Lower leg skin (tissue), 4 donors: Measurements from ENCODE around the gene SLC1A7. TPM values are rescaled to one million over a fixed set of nuclear protein-coding genes. Genes with fewer than 3 reads are reported as not detected.
A peak's percentile ranks its signal among the peaks of the same experiment; 100 is the strongest.

Experiments
- DNase-seq, 2 donors: peaks; one replicate each; pipeline ENCODE4 v3.0.0-alpha.2; 2019; ENCODE audit warnings: low spot score in 2 of 2
- H3K4me3 ChIP-seq: fragments of 200-600 bp; sonication (generic); 2 replicates; pipeline ENCODE4 v1.5.1; 2017; ENCODE audit warnings: mild to moderate bottlenecking, low read depth; ENCODE audit not compliant: poor library complexity, severe bottlenecking
- CTCF ChIP-seq, 3 donors: fragments of 450-650 bp; IDR thresholded peaks; one replicate each; pipeline ENCODE4 v1.5.1; 2016; ENCODE audit warnings: antibody characterized with exemption in 3 of 3, mild to moderate bottlenecking in 3 of 3, moderate library complexity in 2 of 3
- POLR2A ChIP-seq, 2 donors: fragments of 450-650 bp; IDR thresholded peaks; one replicate each; pipeline ENCODE4 v1.6.1; 2016 to 2017; ENCODE audit warnings: antibody characterized with exemption in 2 of 2, mild to moderate bottlenecking in 1 of 2, moderate library complexity in 1 of 2
- WGBS, 2 donors: methylation state at CpG; one replicate each; pipeline ENCODE4 v1.1.5; 2018; 5-methylcytosine and 5-hydroxymethylcytosine counted together
- intact Hi-C: fragments of 100-400 bp; cut with DNase I; formaldehyde crosslinking; loops from one replicate; pipeline ENCODE4 v1.15.0; 2023; ENCODE audit warnings: low total_unique reads
- total RNA-seq, 4 donors: library from RNA; depleted of rRNA; stranded (reverse); fragments of >200 nt; gene quantifications; one replicate each; pipeline ENCODE4 v1.1.0, GENCODE V29; 2016

The SLC1A7 gene
- total RNA-seq, 4 donors from 2014 or later: not detected

- WGBS, 2 donors: 73% methylated on average over 9 of the region's 9 CpGs
- peak in 1 of 2 donors; percentile 29 for DNase-seq
- intact Hi-C loops: no loop called here
- H3K4me3 ChIP-seq: no peak overlapping the region
- TF ChIP-seq POLR2A (IDR thresholded peaks at IDR 0.05): no peak
Observed at GRCh38 chr1:53130878-53131589, 11.4 kb downstream of the SLC1A7 start.

DNA sequence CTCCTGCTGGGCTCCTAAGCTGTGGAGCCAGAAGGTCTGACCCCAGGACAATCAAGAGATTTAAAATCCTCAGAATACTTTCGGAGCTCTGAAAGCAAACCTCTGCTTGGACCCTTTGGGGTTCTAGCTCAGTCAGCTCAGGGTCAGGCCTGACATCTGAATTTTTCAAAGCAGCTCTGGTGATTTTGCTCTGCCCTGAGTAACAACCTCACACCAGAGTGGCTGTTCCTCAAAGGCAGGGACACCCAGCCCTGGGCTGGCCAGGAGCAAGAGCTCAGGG lies 11.9 kb downstream of the SLC1A7 start:
- TF ChIP-seq CTCF (IDR thresholded peaks at IDR 0.05) (no peak), POLR2A (IDR thresholded peaks at IDR 0.05) (no peak)
- intact Hi-C loops: no loop called here
- peak in 1 of 2 donors; percentile 26 for DNase-seq
- H3K4me3 ChIP-seq: no peak overlapping the region
- WGBS, 2 donors: 90 to 100% methylated on average over 1 of the region's 1 CpG

DNA sequence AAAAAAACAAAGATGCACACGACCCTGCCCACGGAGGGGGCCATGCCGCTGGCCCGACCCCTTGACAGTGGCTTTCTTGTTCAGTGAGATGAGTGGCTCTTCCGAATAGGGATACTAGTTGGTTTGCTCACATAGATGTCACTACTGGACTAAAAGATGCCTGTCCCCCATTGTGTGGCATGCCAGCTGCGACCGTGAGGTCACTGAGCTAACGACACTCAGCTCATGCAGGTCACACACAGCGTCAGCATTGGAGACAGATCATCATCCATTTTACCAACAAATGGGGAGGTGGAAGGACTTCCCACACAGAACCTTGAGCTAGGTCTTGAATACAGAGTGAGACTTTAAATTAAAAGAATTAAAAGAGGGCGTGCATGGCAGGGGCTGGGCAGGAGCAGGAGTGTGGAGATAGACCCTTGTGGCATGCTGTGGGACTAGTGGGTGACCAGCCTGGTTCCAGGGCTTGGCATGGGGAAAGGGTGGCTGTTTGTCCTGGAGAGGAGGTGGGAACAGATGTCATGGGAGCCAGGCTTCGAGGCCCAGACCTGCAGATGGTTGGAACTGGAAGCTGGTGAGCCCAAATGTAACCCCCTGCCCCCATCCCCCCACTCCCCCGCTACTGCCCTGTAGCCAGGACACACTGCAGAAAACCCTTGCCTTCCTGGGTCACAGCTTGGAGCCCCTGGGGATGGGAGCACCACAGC lies 12.4 kb downstream of the SLC1A7 start:
- intact Hi-C loops: no loop called here
- H3K4me3 ChIP-seq: no peak overlapping the region
- WGBS, 2 donors: 79 to 82% methylated on average over 11 to 12 of the region's 12 CpGs
- peak in 1 of 2 donors; percentile 58 for DNase-seq
- TF ChIP-seq CTCF (IDR thresholded peaks at IDR 0.05): no peak
- no peak for TF ChIP-seq POLR2A (IDR thresholded peaks at IDR 0.05)

- intact Hi-C loops: no loop called here
- TF ChIP-seq CTCF (IDR thresholded peaks at IDR 0.05): no peak
- no peak for TF ChIP-seq POLR2A (IDR thresholded peaks at IDR 0.05)
- 84 to 93% methylated on average over 4 of the region's 4 CpGs for WGBS, 2 donors
- H3K4me3 ChIP-seq: no peak overlapping the region
- DNase-seq: no peak
Observed at GRCh38 chr1:53128401-53128800, 14.0 kb downstream of the SLC1A7 start.

GRCh38 chr1:53127546-53127945 lies 14.9 kb downstream of the SLC1A7 start:
- no peak overlapping the region for H3K4me3 ChIP-seq
- DNase-seq: no peak
- TF ChIP-seq POLR2A (IDR thresholded peaks at IDR 0.05) (no peak), CTCF (IDR thresholded peaks at IDR 0.05) (no peak)
- intact Hi-C loops: no loop called here
- WGBS, 2 donors: 93 to 96% methylated on average over 4 to 5 of the region's 5 CpGs

- H3K4me3 ChIP-seq: no peak overlapping the region
- intact Hi-C loops: no loop called here
- DNase-seq: no peak
- TF ChIP-seq POLR2A (IDR thresholded peaks at IDR 0.05): no peak
- TF ChIP-seq CTCF (IDR thresholded peaks at IDR 0.05): no peak
- 64 to 82% methylated on average over 1 of the region's 1 CpG for WGBS, 2 donors
Observed at GRCh38 chr1:53126495-53126894, 15.9 kb downstream of the SLC1A7 start.
